DND-41 (cell line): ENCODE measurements around the gene RAPGEF1.

Experiments
- EZH2 ChIP-seq: IDR thresholded peaks from 3 replicates; pipeline ENCODE4 v1.6.1; 2012; ENCODE audit warnings: borderline replicate concordance, low read depth, mild to moderate bottlenecking, moderate library complexity, low read length, inconsistent platforms; ENCODE audit not compliant: severe bottlenecking
- TF ChIP-seq, protein P1 (sequence below): IDR thresholded peaks from 2 replicates; pipeline ENCODE4 v1.5.1; 2012; ENCODE audit warnings: borderline replicate concordance, low read length, moderate library complexity, mild to moderate bottlenecking; ENCODE audit not compliant: poor library complexity, severe bottlenecking; ENCODE audit errors: extremely low read depth

GRCh38 chr9:131624636-131625507 is 115.0 kb downstream of the RAPGEF1 start:
- TF ChIP-seq, protein P1, sequence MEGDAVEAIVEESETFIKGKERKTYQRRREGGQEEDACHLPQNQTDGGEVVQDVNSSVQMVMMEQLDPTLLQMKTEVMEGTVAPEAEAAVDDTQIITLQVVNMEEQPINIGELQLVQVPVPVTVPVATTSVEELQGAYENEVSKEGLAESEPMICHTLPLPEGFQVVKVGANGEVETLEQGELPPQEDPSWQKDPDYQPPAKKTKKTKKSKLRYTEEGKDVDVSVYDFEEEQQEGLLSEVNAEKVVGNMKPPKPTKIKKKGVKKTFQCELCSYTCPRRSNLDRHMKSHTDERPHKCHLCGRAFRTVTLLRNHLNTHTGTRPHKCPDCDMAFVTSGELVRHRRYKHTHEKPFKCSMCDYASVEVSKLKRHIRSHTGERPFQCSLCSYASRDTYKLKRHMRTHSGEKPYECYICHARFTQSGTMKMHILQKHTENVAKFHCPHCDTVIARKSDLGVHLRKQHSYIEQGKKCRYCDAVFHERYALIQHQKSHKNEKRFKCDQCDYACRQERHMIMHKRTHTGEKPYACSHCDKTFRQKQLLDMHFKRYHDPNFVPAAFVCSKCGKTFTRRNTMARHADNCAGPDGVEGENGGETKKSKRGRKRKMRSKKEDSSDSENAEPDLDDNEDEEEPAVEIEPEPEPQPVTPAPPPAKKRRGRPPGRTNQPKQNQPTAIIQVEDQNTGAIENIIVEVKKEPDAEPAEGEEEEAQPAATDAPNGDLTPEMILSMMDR: no peak
- TF ChIP-seq EZH2: no peak
